ENCODE measurements around the gene FOXO6. TPM values are rescaled to one million over a fixed set of nuclear protein-coding genes. Genes with fewer than 3 reads are reported as not detected.

Gene FOXO6
- total RNA-seq, 1 donor from 2014 or later, result 0.55 TPM

DNA sequence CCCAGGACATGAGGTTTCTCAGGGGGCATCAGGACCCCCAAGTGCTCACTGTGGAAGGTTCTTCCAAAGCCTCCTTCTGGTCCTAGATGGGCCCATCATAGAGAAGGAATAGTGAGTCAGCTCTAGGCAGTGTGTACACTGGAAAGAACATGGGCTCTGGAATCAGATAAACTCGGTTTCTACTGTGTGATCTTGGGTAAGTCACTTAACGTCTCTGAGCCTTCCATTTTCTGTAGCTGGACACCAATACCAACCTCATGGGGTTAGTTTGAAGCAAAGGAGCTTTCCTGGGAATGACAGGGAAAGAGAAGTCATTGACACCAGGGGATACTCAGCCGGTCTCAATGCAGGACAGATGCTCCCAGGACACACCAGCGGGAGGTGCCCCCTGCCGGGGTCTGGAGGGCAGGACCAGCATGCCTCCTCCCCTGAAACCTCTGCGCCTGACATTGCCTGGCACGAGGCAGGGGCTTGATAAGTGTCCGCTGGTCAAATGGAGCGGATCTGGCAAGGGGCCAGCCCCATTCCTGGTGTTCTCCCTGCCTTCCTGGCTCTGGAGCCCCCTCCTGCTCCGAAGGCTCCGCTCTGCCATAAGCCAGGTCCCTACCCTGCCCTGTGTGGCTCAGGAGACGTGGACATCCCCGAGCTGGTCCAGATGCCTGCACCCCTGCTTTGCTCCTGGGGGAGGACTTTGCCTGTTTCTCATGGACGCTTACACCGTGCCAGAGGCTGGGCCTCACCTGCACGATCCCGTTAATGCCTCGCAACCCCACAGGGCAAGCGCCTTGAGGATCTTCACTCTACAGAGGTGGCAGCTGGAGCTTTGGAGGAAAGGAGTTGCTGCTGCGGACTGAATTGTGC lies 70.5 kb downstream of the FOXO6 start:
- H3K27ac Mint-ChIP-seq, result no peak overlapping the region
- no peak overlapping the region for H3K4me3 Mint-ChIP-seq
- H3K4me1 Mint-ChIP-seq, result no peaks in the 10 kb centered on the region
- H3K27me3 Mint-ChIP-seq, result peaks cover 32% of the 10 kb centered on the region
- ChIA-PET POLR2A (no interaction called here), CTCF (no interaction called here)
- H3K9me3 Mint-ChIP-seq, result no peaks in the 10 kb centered on the region
- TF ChIP-seq, protein P1, sequence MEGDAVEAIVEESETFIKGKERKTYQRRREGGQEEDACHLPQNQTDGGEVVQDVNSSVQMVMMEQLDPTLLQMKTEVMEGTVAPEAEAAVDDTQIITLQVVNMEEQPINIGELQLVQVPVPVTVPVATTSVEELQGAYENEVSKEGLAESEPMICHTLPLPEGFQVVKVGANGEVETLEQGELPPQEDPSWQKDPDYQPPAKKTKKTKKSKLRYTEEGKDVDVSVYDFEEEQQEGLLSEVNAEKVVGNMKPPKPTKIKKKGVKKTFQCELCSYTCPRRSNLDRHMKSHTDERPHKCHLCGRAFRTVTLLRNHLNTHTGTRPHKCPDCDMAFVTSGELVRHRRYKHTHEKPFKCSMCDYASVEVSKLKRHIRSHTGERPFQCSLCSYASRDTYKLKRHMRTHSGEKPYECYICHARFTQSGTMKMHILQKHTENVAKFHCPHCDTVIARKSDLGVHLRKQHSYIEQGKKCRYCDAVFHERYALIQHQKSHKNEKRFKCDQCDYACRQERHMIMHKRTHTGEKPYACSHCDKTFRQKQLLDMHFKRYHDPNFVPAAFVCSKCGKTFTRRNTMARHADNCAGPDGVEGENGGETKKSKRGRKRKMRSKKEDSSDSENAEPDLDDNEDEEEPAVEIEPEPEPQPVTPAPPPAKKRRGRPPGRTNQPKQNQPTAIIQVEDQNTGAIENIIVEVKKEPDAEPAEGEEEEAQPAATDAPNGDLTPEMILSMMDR (IDR thresholded peaks at IDR 0.05), result no peak
- H3K36me3 Mint-ChIP-seq (ENCODE audit: low read depth), result no peaks in the 10 kb centered on the region
- no peak for ATAC-seq (ENCODE audit: low read depth)
- DNase-seq, result no peak
- intact Hi-C loops (cut with micrococcal nuclease), result loop anchor here (1.0 to 5.0 kb wide), 2 partner anchors 149 to 163 kb away; no protein-coding TSS in a partner anchor

Other genes starting within 250 kb of the FOXO6 start
- gene SCMH1, start 119.1 kb upstream of the FOXO6 start, total RNA-seq, result 25.1 and 28.0 TPM in 2 replicates
- gene EDN2, start 123.2 kb downstream of the FOXO6 start, total RNA-seq, result not detected in 2 replicates

Data from activated B cell treated with CpG ODN at 0.5 μM for 24 hours (primary cell).